CD14-positive monocyte (primary cell): ENCODE results near the gene ZNF662. TPM values are rescaled to one million over a fixed set of nuclear protein-coding genes. Genes with fewer than 3 reads are reported as not detected.

ENCODE experiments used
- DNase-seq, 3 donors: peaks; one replicate each; pipeline ENCODE4 v3.0.0-alpha.2; 2011 to 2022
- H2AFZ ChIP-seq: 2 replicates; pipeline ENCODE4 v1.6.0; 2012; ENCODE audit warnings: mild to moderate bottlenecking, low read depth, low read length, inconsistent platforms; ENCODE audit not compliant: insufficient read depth, poor library complexity, severe bottlenecking
- H3K27ac ChIP-seq, 2 donors: 1 replicate in 1 of 2; 2 replicates in 1 of 2; pipeline ENCODE4 v1.5.1; 2012 to 2013; ENCODE audit warnings: low read length in 2 of 2, control low read depth in 1 of 2, inconsistent platforms in 1 of 2, low read depth in 1 of 2, mild to moderate bottlenecking in 1 of 2
- H3K27me3 ChIP-seq, 2 donors: one replicate each; pipeline versions ENCODE4 v1.6.0 to v1.6.1; 2011 to 2013; ENCODE audit warnings: low read length in 2 of 2; ENCODE audit not compliant: control insufficient read depth in 2 of 2, insufficient read depth in 2 of 2
- H3K36me3 ChIP-seq, 2 donors: replicated peaks in 1 of 2; 1 replicate in 1 of 2; 2 replicates in 1 of 2; pipeline versions ENCODE4 v1.5.1 to v1.6.1; 2012 to 2013; ENCODE audit warnings: low read length in 2 of 2, control low read depth in 1 of 2, inconsistent platforms in 1 of 2, mild to moderate bottlenecking in 1 of 2; ENCODE audit not compliant: insufficient read depth in 2 of 2, control insufficient read depth in 1 of 2
- H3K4me1 ChIP-seq, 2 donors: 1 replicate in 1 of 2; 2 replicates in 1 of 2; pipeline versions ENCODE4 v1.5.1 to v1.6.1; 2012 to 2013; ENCODE audit warnings: low read length in 2 of 2, control low read depth in 1 of 2, inconsistent platforms in 1 of 2, mild to moderate bottlenecking in 1 of 2, moderate library complexity in 1 of 2; ENCODE audit not compliant: insufficient read depth in 2 of 2, control insufficient read depth in 1 of 2
- H3K4me2 ChIP-seq: replicated peaks from 2 replicates; pipeline ENCODE3; 2012; ENCODE audit warnings: low read length, moderate library complexity, mild to moderate bottlenecking; ENCODE audit not compliant: poor library complexity, severe bottlenecking; ENCODE audit errors: extremely low read depth
- H3K4me3 ChIP-seq, 3 experiments: fragments of 200-600 bp in 1 of 3; sonication (generic) in 1 of 3; replicated peaks in 1 of 3; 1 replicate in 2 of 3; 2 replicates in 1 of 3; pipeline ENCODE4 v1.5.1; 2011 to 2013; ENCODE audit warnings: low read length in 3 of 3, mild to moderate bottlenecking in 3 of 3, control low read depth in 2 of 3, low read depth in 2 of 3, inconsistent platforms in 1 of 3, moderate library complexity in 1 of 3
- H3K79me2 ChIP-seq: 2 replicates; pipeline ENCODE4 v1.6.0; 2012; ENCODE audit warnings: mild to moderate bottlenecking, control low read depth, inconsistent platforms, low read length, moderate library complexity; ENCODE audit not compliant: insufficient read depth
- H3K9ac ChIP-seq: 2 replicates; pipeline ENCODE4 v1.6.0; 2017; ENCODE audit warnings: low read length, mild to moderate bottlenecking; ENCODE audit not compliant: insufficient read depth, poor library complexity, severe bottlenecking
- H3K9me3 ChIP-seq, 2 donors: replicated peaks in 1 of 2; 1 replicate in 1 of 2; 2 replicates in 1 of 2; pipeline versions ENCODE4 v1.5.1 to v1.6.1; 2012 to 2013; ENCODE audit warnings: low read length in 2 of 2, control low read depth in 1 of 2; ENCODE audit not compliant: control insufficient read depth in 1 of 2, insufficient read depth in 1 of 2
- H4K20me1 ChIP-seq: 2 replicates; pipeline ENCODE4 v1.6.0; 2012; ENCODE audit warnings: mild to moderate bottlenecking, low read length, control low read depth, moderate library complexity; ENCODE audit not compliant: insufficient read depth
- H3K27ac Mint-ChIP-seq, 7 donors: one replicate each; pipeline ENCODE4 v1.8.0; 2020; ENCODE audit warnings: mild to moderate bottlenecking in 7 of 7, mixed read lengths in 7 of 7, moderate library complexity in 6 of 7, inconsistent platforms in 2 of 7
- H3K27me3 Mint-ChIP-seq, 3 donors: one replicate each; pipeline ENCODE4 v1.8.0; 2021 to 2022; ENCODE audit warnings: low read depth in 3 of 3, mild to moderate bottlenecking in 3 of 3, mixed read lengths in 3 of 3, moderate library complexity in 3 of 3, inconsistent platforms in 1 of 3
- H3K36me3 Mint-ChIP-seq, 2 donors: one replicate each; pipeline ENCODE4 v1.8.0; 2020; ENCODE audit warnings: mixed read lengths in 2 of 2, inconsistent platforms in 1 of 2, mild to moderate bottlenecking in 1 of 2
- H3K4me1 Mint-ChIP-seq: one replicate; pipeline ENCODE4 v1.8.0; 2020; ENCODE audit warnings: mild to moderate bottlenecking, mixed read lengths
- H3K4me3 Mint-ChIP-seq, 2 donors: one replicate each; pipeline ENCODE4 v1.8.0; 2020; ENCODE audit warnings: mild to moderate bottlenecking in 2 of 2, mixed read lengths in 2 of 2, moderate library complexity in 1 of 2
- H3K9me3 Mint-ChIP-seq, 7 donors: one replicate each; pipeline ENCODE4 v1.8.0; 2020 to 2022; ENCODE audit warnings: mixed read lengths in 7 of 7, mild to moderate bottlenecking in 6 of 7, moderate library complexity in 6 of 7, inconsistent platforms in 2 of 7
- CTCF ChIP-seq: fragments of 200-600 bp; IDR thresholded peaks from one replicate; pipeline ENCODE4 v1.8.0; 2022; ENCODE audit warnings: antibody characterized with exemption, mild to moderate bottlenecking
- WGBS: methylation state at CpG from one replicate; pipeline ENCODE4 v1.1.5; 2013; ENCODE audit warnings: missing lambda C conversion rate; ENCODE audit not compliant: insufficient coverage; 5-methylcytosine and 5-hydroxymethylcytosine counted together
- intact Hi-C, 2 donors: fragments of 100-400 bp; cut with micrococcal nuclease; formaldehyde crosslinking; loops; one replicate each; pipeline versions ENCODE4 v1.15.0 to v1.15.1; 2023
- polyA plus RNA-seq, 3 donors: library from polyadenylated mRNA; depleted of rRNA in 1 of 3; unstranded in 2 of 3; stranded (reverse) in 1 of 3; fragments of 300-500 nt in 2 of 3; fragments of >200 nt in 1 of 3; fragmentation: Illumina TruSeq in 2 of 3; gene quantifications; 1 replicate in 2 of 3; 2 replicates in 1 of 3; pipeline ENCODE4 v1.2.3, GENCODE V29; 2012 to 2021

Gene ZNF662
- polyA plus RNA-seq, 3 donors: 0.09 TPM; not detected in 2

GRCh38 chr3:42864321-42864950, 41.5 kb upstream of the ZNF662 start:
- Histone ChIP-seq H2AFZ (no peak overlapping the region), H3K27me3 (no peaks in the 10 kb centered on the region), H3K4me1 (no peaks in the 10 kb centered on the region), H3K9me3 (no peaks in the 10 kb centered on the region), H3K4me2 (no peak overlapping the region), H4K20me1 (no peaks in the 10 kb centered on the region), H3K4me3 (no peak overlapping the region), H3K79me2 (no peaks in the 10 kb centered on the region), H3K27ac (no peak overlapping the region), H3K36me3 (no peaks in the 10 kb centered on the region), H3K9ac (no peak overlapping the region)
- Mint-ChIP-seq H3K27ac (no peak overlapping the region), H3K27me3 (peaks cover 3 to 8% (median 6%) of the 10 kb centered on the region in 3 donors), H3K4me3 (no peak overlapping the region), H3K36me3 (no peaks in the 10 kb centered on the region), H3K4me1 (peaks cover 1% of the 10 kb centered on the region), H3K9me3 (peaks cover 2 to 15% (median 7%) of the 10 kb centered on the region in 7 donors)
- intact Hi-C loops: no loop called here
- no peak for DNase-seq
- WGBS: 100% methylated on average over 8 of the region's 15 CpGs
- TF ChIP-seq CTCF: no peak

GRCh38 chr3:42865256-42865655, 40.7 kb upstream of the ZNF662 start:
- Mint-ChIP-seq H3K4me1 (peaks cover 1% of the 10 kb centered on the region), H3K27ac (no peak overlapping the region), H3K27me3 (peaks cover 3 to 6% (median 3%) of the 10 kb centered on the region in 3 donors), H3K9me3 (peaks cover 2 to 13% (median 5%) of the 10 kb centered on the region in 7 donors), H3K4me3 (no peak overlapping the region), H3K36me3 (no peaks in the 10 kb centered on the region)
- Histone ChIP-seq H3K27ac (no peak overlapping the region), H2AFZ (no peak overlapping the region), H3K4me1 (no peaks in the 10 kb centered on the region), H3K4me3 (no peak overlapping the region), H4K20me1 (no peaks in the 10 kb centered on the region), H3K27me3 (no peaks in the 10 kb centered on the region), H3K36me3 (no peaks in the 10 kb centered on the region), H3K79me2 (no peaks in the 10 kb centered on the region), H3K9me3 (no peaks in the 10 kb centered on the region), H3K9ac (no peak overlapping the region), H3K4me2 (no peak overlapping the region)
- DNase-seq: no peak
- WGBS: 96% methylated on average over 8 of the region's 8 CpGs
- intact Hi-C loops: no loop called here
- no peak for TF ChIP-seq CTCF
